ENCODE measurements around the gene PTPRH. TPM values are rescaled to one million over a fixed set of nuclear protein-coding genes. Genes with fewer than 3 reads are reported as not detected.

PTPRH gene
- total RNA-seq, 2 experiments from 2014 or later: not detected

- Histone ChIP-seq H3K4me1 (ENCODE audit: insufficient read depth, low read length) (peaks cover 27% of the 10 kb centered on the region), H3K36me3 (ENCODE audit: insufficient read depth, low read length) (no peaks in the 10 kb centered on the region), H3K9me3 (ENCODE audit: control insufficient read depth in 1 of 2, insufficient read depth in 1 of 2, low read length in 2 of 2) (peaks cover 0 to 44% of the 10 kb centered on the region in 2 experiments), H3K27ac (ENCODE audit: low read depth in 1 of 2, low read length in 2 of 2) (no peak within 1 kb of the TSS), H3K4me3 (ENCODE audit: low read length) (peak within 1 kb of the TSS; percentile 46), H3K27me3 (ENCODE audit: control insufficient read depth in 1 of 2, insufficient read depth in 2 of 2, low read length in 2 of 2) (peaks cover 69% of the 10 kb centered on the region in 2 experiments)
- peak within 1 kb of the TSS; percentile 68 for H3K4me3 Mint-ChIP-seq
- intact Hi-C loops (cut with DNase I, micrococcal nuclease): loop anchor here (5.0 to 10.0 kb wide), 3 partner anchors 75 to 122 kb away; partner anchors contain the start of gene PPP6R1 (in 2 of the 2)
- ATAC-seq (ENCODE audit: poor library complexity): peak; percentile 47
- no peaks in the 10 kb centered on the region for H3K9me3 Mint-ChIP-seq
- peak within 1 kb of the TSS; percentile 42 for H3K27ac Mint-ChIP-seq
- no peaks in the 10 kb centered on the region for H3K36me3 Mint-ChIP-seq (ENCODE audit: low read depth)
- TF ChIP-seq, protein P1, sequence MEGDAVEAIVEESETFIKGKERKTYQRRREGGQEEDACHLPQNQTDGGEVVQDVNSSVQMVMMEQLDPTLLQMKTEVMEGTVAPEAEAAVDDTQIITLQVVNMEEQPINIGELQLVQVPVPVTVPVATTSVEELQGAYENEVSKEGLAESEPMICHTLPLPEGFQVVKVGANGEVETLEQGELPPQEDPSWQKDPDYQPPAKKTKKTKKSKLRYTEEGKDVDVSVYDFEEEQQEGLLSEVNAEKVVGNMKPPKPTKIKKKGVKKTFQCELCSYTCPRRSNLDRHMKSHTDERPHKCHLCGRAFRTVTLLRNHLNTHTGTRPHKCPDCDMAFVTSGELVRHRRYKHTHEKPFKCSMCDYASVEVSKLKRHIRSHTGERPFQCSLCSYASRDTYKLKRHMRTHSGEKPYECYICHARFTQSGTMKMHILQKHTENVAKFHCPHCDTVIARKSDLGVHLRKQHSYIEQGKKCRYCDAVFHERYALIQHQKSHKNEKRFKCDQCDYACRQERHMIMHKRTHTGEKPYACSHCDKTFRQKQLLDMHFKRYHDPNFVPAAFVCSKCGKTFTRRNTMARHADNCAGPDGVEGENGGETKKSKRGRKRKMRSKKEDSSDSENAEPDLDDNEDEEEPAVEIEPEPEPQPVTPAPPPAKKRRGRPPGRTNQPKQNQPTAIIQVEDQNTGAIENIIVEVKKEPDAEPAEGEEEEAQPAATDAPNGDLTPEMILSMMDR (IDR thresholded peaks at IDR 0.05): no peak
- DNase-seq: peak; percentile 38 to 81 (median 56)
- CTCF ChIA-PET: interaction anchor here (1.0 kb wide), 1 partner anchor 324 kb away, joined by 3 read pairs; no protein-coding TSS in a partner anchor
- H3K4me1 Mint-ChIP-seq (ENCODE audit: low read depth): peaks cover 28% of the 10 kb centered on the region
- POLR2A ChIA-PET: interaction anchor here (0.9 to 3.0 kb wide), 4 partner anchors 80 to 297 kb away, joined by 3 to 9 read pairs (median 3); partner anchors contain the start of genes ISOC2, PPP6R1 and TMEM238
- H3K27me3 Mint-ChIP-seq: peaks cover 79% of the 10 kb centered on the region
Measured at GRCh38 chr19:55179606-55180484, 29.5 kb downstream of the PTPRH start, which contains the start of gene SYT5. TSS of gene SYT5 (minus strand) at chr19:55180289. CDS start at chr19:55179041, 1,248 bp downstream.

DNA sequence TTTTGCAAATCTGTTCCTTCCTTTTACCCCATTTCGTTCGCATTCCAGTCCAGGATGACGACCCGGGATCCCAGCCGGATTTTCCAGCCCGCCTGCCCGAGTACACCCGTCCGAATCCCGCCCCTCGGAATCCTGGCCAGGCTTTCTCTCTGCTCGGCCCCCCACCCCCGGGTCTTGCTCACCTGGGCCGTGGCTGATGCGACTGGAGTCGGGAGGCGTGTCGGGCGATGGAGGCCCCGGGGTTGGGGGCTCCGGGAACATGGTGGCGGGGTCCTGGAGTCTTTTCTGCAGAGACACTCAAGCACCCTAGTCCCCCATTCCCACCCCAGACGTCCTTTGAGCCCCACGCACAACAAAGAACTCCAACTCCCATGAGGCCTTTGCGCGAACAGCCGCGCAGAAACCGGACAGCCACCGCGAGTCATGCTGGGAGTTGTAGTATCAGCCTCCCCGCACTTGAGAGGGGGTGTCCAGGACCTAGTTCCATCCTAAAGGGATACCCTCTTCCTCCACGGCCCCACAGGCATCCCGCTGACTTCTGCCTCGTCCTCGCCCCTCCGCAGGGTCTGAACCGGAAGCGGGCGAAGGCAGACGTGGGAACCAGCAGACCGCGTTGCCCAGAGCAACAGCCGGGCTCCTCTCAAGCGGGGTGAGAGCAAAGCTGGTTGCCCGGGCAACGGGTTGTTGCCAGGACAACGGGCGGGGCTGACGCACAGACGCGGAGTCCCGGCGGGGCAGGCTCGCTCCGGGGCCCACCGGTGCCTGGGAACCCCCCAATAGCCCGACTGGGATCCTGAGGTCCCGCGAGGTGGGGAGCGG, 30.3 kb downstream of the PTPRH start:
- intact Hi-C loops (cut with DNase I, micrococcal nuclease): loop anchor here (5.0 to 10.0 kb wide), 3 partner anchors 76 to 123 kb away; partner anchors contain the start of gene PPP6R1 (in 2 of the 2)
- Mint-ChIP-seq H3K9me3 (no peaks in the 10 kb centered on the region), H3K4me3 (peak overlapping the region; percentile 50), H3K27ac (peak overlapping the region; percentile 41), H3K27me3 (peaks cover 88% of the 10 kb centered on the region), H3K4me1 (ENCODE audit: low read depth) (peaks cover 34% of the 10 kb centered on the region), H3K36me3 (ENCODE audit: low read depth) (no peaks in the 10 kb centered on the region)
- H3K27me3 ChIP-seq (ENCODE audit: control insufficient read depth in 1 of 2, insufficient read depth in 2 of 2, low read length in 2 of 2): peaks cover 77 to 78% of the 10 kb centered on the region in 2 experiments
- ChIA-PET POLR2A (interaction anchor here (0.9 to 3.0 kb wide), 3 partner anchors 80 to 283 kb away, joined by 3 to 9 read pairs (median 3); partner anchors contain the start of genes ISOC2, PPP6R1 and TMEM238), CTCF (interaction anchor here (0.9 to 1.0 kb wide), 2 partner anchors 18 to 325 kb away, joined by 3 read pairs; no protein-coding TSS in a partner anchor)
- H3K36me3 ChIP-seq (ENCODE audit: insufficient read depth, low read length): no peaks in the 10 kb centered on the region
- TF ChIP-seq, protein P1 (IDR thresholded peaks at IDR 0.05): no peak
- peak; percentile 80 for ATAC-seq (ENCODE audit: poor library complexity)
- no peak overlapping the region for H3K27ac ChIP-seq (ENCODE audit: low read depth in 1 of 2, low read length in 2 of 2)
- H3K4me3 ChIP-seq (ENCODE audit: low read length): peak overlapping the region; percentile 46
- H3K9me3 ChIP-seq (ENCODE audit: control insufficient read depth in 1 of 2, insufficient read depth in 1 of 2, low read length in 2 of 2): peaks cover 0 to 50% of the 10 kb centered on the region in 2 experiments
- peak; percentile 82 to 98 (median 91) for DNase-seq
- H3K4me1 ChIP-seq (ENCODE audit: insufficient read depth, low read length): peaks cover 35% of the 10 kb centered on the region

GRCh38 chr19:55176076-55176475, 33.2 kb downstream of the PTPRH start:
- TF ChIP-seq, protein P1 (IDR thresholded peaks at IDR 0.05): no peak
- ChIA-PET CTCF (interaction anchor here (1.8 kb wide), 1 partner anchor 16 kb away, joined by 7 read pairs; no protein-coding TSS in a partner anchor), POLR2A (no interaction called here)
- peaks cover 48% of the 10 kb centered on the region for H3K4me1 Mint-ChIP-seq (ENCODE audit: low read depth)
- intact Hi-C loops (cut with DNase I, micrococcal nuclease): loop anchor here (5.0 to 10.0 kb wide), 3 partner anchors 79 to 126 kb away; partner anchors contain the start of gene PPP6R1 (in 2 of the 2)
- Histone ChIP-seq H3K27me3 (ENCODE audit: control insufficient read depth in 1 of 2, insufficient read depth in 2 of 2, low read length in 2 of 2) (peaks cover 76 to 79% of the 10 kb centered on the region in 2 experiments), H3K9me3 (ENCODE audit: control insufficient read depth in 1 of 2, insufficient read depth in 1 of 2, low read length in 2 of 2) (peaks cover 0 to 53% of the 10 kb centered on the region in 2 experiments), H3K36me3 (ENCODE audit: insufficient read depth, low read length) (no peaks in the 10 kb centered on the region), H3K27ac (ENCODE audit: low read depth in 1 of 2, low read length in 2 of 2) (no peak overlapping the region), H3K4me1 (ENCODE audit: insufficient read depth, low read length) (peaks cover 48% of the 10 kb centered on the region), H3K4me3 (ENCODE audit: low read length) (no peak overlapping the region)
- H3K27ac Mint-ChIP-seq: no peak overlapping the region
- H3K9me3 Mint-ChIP-seq: no peaks in the 10 kb centered on the region
- ATAC-seq (ENCODE audit: poor library complexity) (no peak), DNase-seq (no peak)
- H3K36me3 Mint-ChIP-seq (ENCODE audit: low read depth): no peaks in the 10 kb centered on the region
- H3K27me3 Mint-ChIP-seq: peaks cover 93% of the 10 kb centered on the region
- no peak overlapping the region for H3K4me3 Mint-ChIP-seq

All from CD4-positive, alpha-beta T cell (primary cell).